K562 (cell line): Measurements from ENCODE around the gene EXOC2. TPM values are rescaled to one million over a fixed set of nuclear protein-coding genes. Genes with fewer than 3 reads are reported as not detected.

Experiments
- ATAC-seq: fragments of 200-7000 bp; cut with Tn5 transposase; 3 replicates; pipeline ENCODE4 v1.9.1; 2020; ENCODE audit warnings: moderate library complexity
- BruUV-seq: library from RNA; stranded (reverse); fragments of 400-500 nt; replicated peaks from 2 replicates; lab custom pipeline; 2021; lab: Mats Ljungman, UMichigan
- CTCF ChIA-PET: fragments of 300-600 bp; formaldehyde crosslinking; extraction: SDS; loops from one replicate; lab custom pipeline; 2021; ENCODE audit warnings: low intra/inter-chr PET ratio; lab: Yijun Ruan, JAX
- POLR2A ChIA-PET: fragments of 300-600, 350-650 bp; sonication (Branson Sonifier 250); formaldehyde crosslinking; extraction: SDS; loops from one replicate; lab custom pipeline; 2021; ENCODE audit warnings: antibody characterized with exemption, inconsistent platforms; lab: Yijun Ruan, JAX
- DNase-seq, 4 experiments: peaks; one replicate each; pipeline versions ENCODE4 v3.0.0 to v3.0.0-alpha.2; 2011 to 2018; ENCODE audit warnings: low spot score in 3 of 4, mixed read lengths in 3 of 4; ENCODE audit errors: extremely low read depth in 1 of 4
- FAIRE-seq: peaks from 2 replicates; lab custom pipeline; 2011; peaks lifted over from hg19 to GRCh38; lab: Jason Lieb, UNC
- H2AFZ ChIP-seq: 2 replicates; pipeline ENCODE4 v1.6.0; 2011; ENCODE audit warnings: low read depth, low read length, control low read depth, inconsistent platforms
- H3K27ac ChIP-seq: fragments of 200-600 bp; 3 replicates; pipeline ENCODE4 v1.8.0; 2011; ENCODE audit warnings: low read depth, mild to moderate bottlenecking, control low read depth, inconsistent platforms, low read length, moderate library complexity, mixed read lengths; ENCODE audit errors: extremely low read depth
- H3K27me3 ChIP-seq, 2 experiments: fragments of 300-600 bp in 1 of 2; 2 replicates in 1 of 2; 3 replicates in 1 of 2; pipeline versions ENCODE4 v1.6.0 to v1.8.0; 2011; ENCODE audit warnings: inconsistent platforms in 2 of 2, low read length in 2 of 2, mild to moderate bottlenecking in 1 of 2, mixed read lengths in 1 of 2, moderate library complexity in 1 of 2; ENCODE audit not compliant: control insufficient read depth in 2 of 2, insufficient read depth in 2 of 2
- H3K36me3 ChIP-seq: fragments of 300-600 bp; 3 replicates; pipeline ENCODE4 v1.8.0; 2011; ENCODE audit warnings: mild to moderate bottlenecking, low read length, inconsistent platforms; ENCODE audit not compliant: control insufficient read depth, insufficient read depth
- H3K4me1 ChIP-seq, 2 experiments: fragments of 200-600 bp in 1 of 2; replicated peaks in 1 of 2; 2 replicates in 1 of 2; 3 replicates in 1 of 2; pipeline versions ENCODE4 v1.5.1 to v1.8.0; 2011; ENCODE audit warnings: inconsistent platforms in 2 of 2, low read length in 2 of 2, mild to moderate bottlenecking in 1 of 2, mixed read lengths in 1 of 2, moderate library complexity in 1 of 2; ENCODE audit not compliant: control insufficient read depth in 2 of 2, insufficient read depth in 2 of 2
- H3K4me2 ChIP-seq: 2 replicates; pipeline ENCODE4 v1.6.1; 2011; ENCODE audit warnings: low read length, control low read depth, inconsistent platforms, mixed read lengths; ENCODE audit not compliant: insufficient read depth
- H3K4me3 ChIP-seq: fragments of 200-600 bp; sonication (generic), shearing (Covaris generic); 2 replicates; pipeline ENCODE4 v1.5.1; 2016; ENCODE audit warnings: control low read depth, inconsistent platforms
- H3K79me2 ChIP-seq: fragments of 200-600 bp; 3 replicates; pipeline ENCODE4 v1.8.0; 2011; ENCODE audit warnings: low read length, inconsistent platforms; ENCODE audit not compliant: control insufficient read depth, insufficient read depth
- H3K9ac ChIP-seq, 2 experiments: 2 replicates each; pipeline versions ENCODE4 v1.6.0 to v1.6.1; 2011; ENCODE audit warnings: low read depth in 2 of 2, low read length in 2 of 2, control low read depth in 1 of 2, inconsistent platforms in 1 of 2, mild to moderate bottlenecking in 1 of 2, mixed read lengths in 1 of 2; ENCODE audit not compliant: insufficient read depth in 1 of 2
- H3K9me1 ChIP-seq: one replicate; pipeline ENCODE4 v1.6.0; 2011; ENCODE audit warnings: inconsistent platforms, mild to moderate bottlenecking, low read length, moderate library complexity; ENCODE audit not compliant: control insufficient read depth, insufficient read depth
- H3K9me3 ChIP-seq: replicated peaks from 2 replicates; pipeline ENCODE4 v1.5.1; 2011; ENCODE audit warnings: low read depth, low read length, inconsistent platforms; ENCODE audit not compliant: control insufficient read depth, insufficient read depth
- H4K20me1 ChIP-seq: replicated peaks from 2 replicates; pipeline ENCODE4 v1.6.1; 2011; ENCODE audit warnings: low read length, inconsistent platforms, mixed read lengths; ENCODE audit not compliant: control insufficient read depth, insufficient read depth
- CEBPZ ChIP-seq: fragments of 150-350 bp; IDR thresholded peaks from 2 replicates; pipeline ENCODE4 v1.6.1; 2014; ENCODE audit warnings: low read depth, mild to moderate bottlenecking, low read length, borderline replicate concordance
- ESRRB ChIP-seq: fragments of 250-450 bp; sonication (Bioruptor Pico); IDR thresholded peaks from 2 replicates; pipeline ENCODE4 v1.5.0; 2020; ENCODE audit warnings: mild to moderate bottlenecking, moderate library complexity, borderline replicate concordance
- ETV5 ChIP-seq: sonication (generic); formaldehyde crosslinking; IDR thresholded peaks from 2 replicates; pipeline ENCODE4 v1.4.0; 2020; ENCODE audit warnings: low read depth, mild to moderate bottlenecking, missing genetic modification reagents
- RBM15 ChIP-seq: fragments of 200-400 bp; formaldehyde crosslinking; IDR thresholded peaks from 2 replicates; pipeline ENCODE4 v1.6.1; 2018; ENCODE audit warnings: mild to moderate bottlenecking, low read length, moderate library complexity; ENCODE audit not compliant: insufficient read depth
- ZNF318 ChIP-seq, 2 experiments: fragments of 450-650 bp; IDR thresholded peaks; 2 replicates each; pipeline ENCODE4 v1.6.1; 2016; ENCODE audit warnings: mild to moderate bottlenecking in 2 of 2, borderline replicate concordance in 1 of 2, low read depth in 1 of 2, moderate library complexity in 1 of 2
- ZNF586 ChIP-seq: fragments of 450-650 bp; formaldehyde crosslinking; conservative IDR thresholded peaks from 2 replicates; pipeline ENCODE4 v1.4.0; 2020; ENCODE audit warnings: mild to moderate bottlenecking, moderate library complexity
- ZNF644 ChIP-seq: fragments of 200-800 bp; sonication (Bioruptor generic); IDR thresholded peaks from 2 replicates; pipeline ENCODE4 v1.6.1; 2016; ENCODE audit warnings: low read depth, missing genetic modification characterization, missing compliant biosample characterization
- WGBS: fragments of 100-300 bp; shearing (Covaris generic); methylation state at CpG from one replicate; pipeline ENCODE4 v1.1.6; 2016; ENCODE audit warnings: low coverage, mixed read lengths; ENCODE audit not compliant: insufficient coverage; ENCODE audit errors: missing lambda C conversion rate; 5-methylcytosine and 5-hydroxymethylcytosine counted together
- in situ Hi-C: fragments of 300-500 bp; cut with MboI; formaldehyde crosslinking; loops from 4 replicates; pipeline ENCODE4 v1.15.0; 2018; ENCODE audit warnings: inconsistent platforms, mixed read lengths
- intact Hi-C: fragments of 100-400 bp; cut with micrococcal nuclease; formaldehyde crosslinking; loops from 2 replicates; pipeline ENCODE4 v1.14.2; 2022
- polyA plus RNA-seq, 8 experiments: library from polyadenylated mRNA; depleted of rRNA in 4 of 8; stranded (reverse) in 5 of 8; unstranded in 3 of 8; fragments of >200 nt; fragmentation: Nextera tagmentation in 2 of 8; fragmentation: Illumina TruSeq in 1 of 8; extraction: Ambion mirVana in 2 of 8; extraction: Trizol in 1 of 8; gene quantifications; 2 replicates each; pipeline versions ENCODE4 v1.2.1 to v1.2.3, GENCODE V29; 2011 to 2014; ENCODE audit warnings: inconsistent platforms in 1 of 8, missing spikeins in 1 of 8
- total RNA-seq, 7 experiments: library from RNA; depleted of rRNA in 6 of 7; stranded (reverse); fragments of >200 nt in 6 of 7; fragmentation: Illumina TruSeq in 2 of 7; extraction: Trizol in 2 of 7; gene quantifications; 2 replicates each; pipeline versions ENCODE4 v1.2.1 to v1.2.3, GENCODE V29; 2011 to 2021; ENCODE audit warnings: low replicate concordance in 1 of 7

EXOC2 gene
- total and polyA plus RNA-seq, 9 of the 15 experiments (the other 6 are each of a cell fraction or from before 2014, with no cell fraction given), result 12.2 to 30.2 (median 24.2) TPM

- FAIRE-seq, result no peak
- intact Hi-C loops, result no loop called here
- ChIA-PET CTCF (no interaction called here), POLR2A (interaction anchor here (0.7 kb wide), 1 partner anchor 104 kb away, joined by 3 read pairs; no protein-coding TSS in a partner anchor)
- BruUV-seq, result no TSS peak
- 93% methylated on average over 22 of the region's 22 CpGs for WGBS
- H3K36me3 ChIP-seq, result peaks cover 10% of the 10 kb centered on the region; the same call in 2 of the 3 replicates
- in situ Hi-C loops, result loop anchor here (25.0 kb wide), 1 partner anchor 823 kb away; no protein-coding TSS in a partner anchor
- H3K27me3 ChIP-seq, result no peaks in the 10 kb centered on the region
- no peak for ATAC-seq
- no peak for DNase-seq
- no peak overlapping the region for H3K4me3 ChIP-seq
- no peaks in the 10 kb centered on the region for H3K9me3 ChIP-seq
- H4K20me1 ChIP-seq, result no peaks in the 10 kb centered on the region
- H2AFZ ChIP-seq, result no peak overlapping the region
- H3K9ac ChIP-seq, result peak overlapping the region in 1 of 2 experiments; percentile 13; a peak in 1 of 4 replicates
- H3K4me2 ChIP-seq, result no peak overlapping the region
- no peaks in the 10 kb centered on the region for H3K4me1 ChIP-seq
- no peak overlapping the region for H3K27ac ChIP-seq
- H3K79me2 ChIP-seq, result no peaks in the 10 kb centered on the region
- no peaks in the 10 kb centered on the region for H3K9me1 ChIP-seq
- TF ChIP-seq CEBPZ (no peak), ZNF318 (IDR thresholded peaks at IDR 0.05; ENCODE audit: borderline replicate concordance in 1 of 2, low read depth in 1 of 2) (no peak), ESRRB (CRISPR knock-in tag) (no peak), ZNF644 (no peak), RBM15 (no peak), ETV5 (CRISPR knock-in tag) (no peak), ZNF586 (CRISPR knock-in tag) (no peak)
These were observed 103.8 kb downstream of the EXOC2 start for GRCh38 chr6:589090-589489.
